K562 (cell line): ENCODE data around the gene RBBP5. TPM values are rescaled to one million over a fixed set of nuclear protein-coding genes. Genes with fewer than 3 reads are reported as not detected.

Experiments used
- ATAC-seq: fragments of 200-7000 bp; cut with Tn5 transposase; 3 replicates; pipeline ENCODE4 v1.9.1; 2020; ENCODE audit warnings: moderate library complexity
- BruUV-seq: library from RNA; stranded (reverse); fragments of 400-500 nt; replicated peaks from 2 replicates; lab custom pipeline; 2021; lab: Mats Ljungman, UMichigan
- CTCF ChIA-PET: fragments of 300-600 bp; formaldehyde crosslinking; extraction: SDS; loops from one replicate; lab custom pipeline; 2021; ENCODE audit warnings: low intra/inter-chr PET ratio; lab: Yijun Ruan, JAX
- POLR2A ChIA-PET: fragments of 300-600, 350-650 bp; sonication (Branson Sonifier 250); formaldehyde crosslinking; extraction: SDS; loops from one replicate; lab custom pipeline; 2021; ENCODE audit warnings: antibody characterized with exemption, inconsistent platforms; lab: Yijun Ruan, JAX
- DNase-seq, 4 experiments: peaks; one replicate each; pipeline versions ENCODE4 v3.0.0 to v3.0.0-alpha.2; 2011 to 2018; ENCODE audit warnings: low spot score in 3 of 4, mixed read lengths in 3 of 4; ENCODE audit errors: extremely low read depth in 1 of 4
- FAIRE-seq: peaks from 2 replicates; lab custom pipeline; 2011; peaks lifted over from hg19 to GRCh38; lab: Jason Lieb, UNC
- H2AFZ ChIP-seq: 2 replicates; pipeline ENCODE4 v1.6.0; 2011; ENCODE audit warnings: low read depth, low read length, control low read depth, inconsistent platforms
- H3K27ac ChIP-seq: fragments of 200-600 bp; 3 replicates; pipeline ENCODE4 v1.8.0; 2011; ENCODE audit warnings: low read depth, mild to moderate bottlenecking, control low read depth, inconsistent platforms, low read length, moderate library complexity, mixed read lengths; ENCODE audit errors: extremely low read depth
- H3K27me3 ChIP-seq, 2 experiments: fragments of 300-600 bp in 1 of 2; 2 replicates in 1 of 2; 3 replicates in 1 of 2; pipeline versions ENCODE4 v1.6.0 to v1.8.0; 2011; ENCODE audit warnings: inconsistent platforms in 2 of 2, low read length in 2 of 2, mild to moderate bottlenecking in 1 of 2, mixed read lengths in 1 of 2, moderate library complexity in 1 of 2; ENCODE audit not compliant: control insufficient read depth in 2 of 2, insufficient read depth in 2 of 2
- H3K36me3 ChIP-seq: fragments of 300-600 bp; 3 replicates; pipeline ENCODE4 v1.8.0; 2011; ENCODE audit warnings: mild to moderate bottlenecking, low read length, inconsistent platforms; ENCODE audit not compliant: control insufficient read depth, insufficient read depth
- H3K4me1 ChIP-seq, 2 experiments: fragments of 200-600 bp in 1 of 2; replicated peaks in 1 of 2; 2 replicates in 1 of 2; 3 replicates in 1 of 2; pipeline versions ENCODE4 v1.5.1 to v1.8.0; 2011; ENCODE audit warnings: inconsistent platforms in 2 of 2, low read length in 2 of 2, mild to moderate bottlenecking in 1 of 2, mixed read lengths in 1 of 2, moderate library complexity in 1 of 2; ENCODE audit not compliant: control insufficient read depth in 2 of 2, insufficient read depth in 2 of 2
- H3K4me2 ChIP-seq: 2 replicates; pipeline ENCODE4 v1.6.1; 2011; ENCODE audit warnings: low read length, control low read depth, inconsistent platforms, mixed read lengths; ENCODE audit not compliant: insufficient read depth
- H3K4me3 ChIP-seq: fragments of 200-600 bp; sonication (generic), shearing (Covaris generic); 2 replicates; pipeline ENCODE4 v1.5.1; 2016; ENCODE audit warnings: control low read depth, inconsistent platforms
- H3K79me2 ChIP-seq: fragments of 200-600 bp; 3 replicates; pipeline ENCODE4 v1.8.0; 2011; ENCODE audit warnings: low read length, inconsistent platforms; ENCODE audit not compliant: control insufficient read depth, insufficient read depth
- H3K9ac ChIP-seq, 2 experiments: 2 replicates each; pipeline versions ENCODE4 v1.6.0 to v1.6.1; 2011; ENCODE audit warnings: low read depth in 2 of 2, low read length in 2 of 2, control low read depth in 1 of 2, inconsistent platforms in 1 of 2, mild to moderate bottlenecking in 1 of 2, mixed read lengths in 1 of 2; ENCODE audit not compliant: insufficient read depth in 1 of 2
- H3K9me1 ChIP-seq: one replicate; pipeline ENCODE4 v1.6.0; 2011; ENCODE audit warnings: inconsistent platforms, mild to moderate bottlenecking, low read length, moderate library complexity; ENCODE audit not compliant: control insufficient read depth, insufficient read depth
- H3K9me3 ChIP-seq: replicated peaks from 2 replicates; pipeline ENCODE4 v1.5.1; 2011; ENCODE audit warnings: low read depth, low read length, inconsistent platforms; ENCODE audit not compliant: control insufficient read depth, insufficient read depth
- H4K20me1 ChIP-seq: replicated peaks from 2 replicates; pipeline ENCODE4 v1.6.1; 2011; ENCODE audit warnings: low read length, inconsistent platforms, mixed read lengths; ENCODE audit not compliant: control insufficient read depth, insufficient read depth
- ARID1B ChIP-seq: fragments of 450-650 bp; IDR thresholded peaks from 2 replicates; pipeline ENCODE4 v1.6.1; 2016; ENCODE audit warnings: antibody characterized with exemption, mild to moderate bottlenecking, inconsistent platforms
- BRF2 ChIP-seq: IDR thresholded peaks from 3 replicates; pipeline ENCODE4 v1.6.1; 2011; ENCODE audit warnings: borderline replicate concordance, mild to moderate bottlenecking; ENCODE audit not compliant: insufficient read length, insufficient read depth
- CTBP1 ChIP-seq: fragments of 450-650 bp; IDR thresholded peaks from 2 replicates; pipeline ENCODE4 v1.6.1; 2016; ENCODE audit warnings: borderline replicate concordance
- FOXP1 ChIP-seq: sonication (generic); formaldehyde crosslinking; IDR thresholded peaks from 2 replicates; pipeline ENCODE4 v1.8.0; 2022; ENCODE audit warnings: mild to moderate bottlenecking, missing genetic modification reagents
- JUND ChIP-seq, 2 experiments: IDR thresholded peaks; 2 replicates in 1 of 2; 3 replicates in 1 of 2; pipeline ENCODE4 v1.6.1; 2011; ENCODE audit warnings: borderline replicate concordance in 2 of 2, low read depth in 2 of 2, low read length in 2 of 2, improper control_type of control experiment in 1 of 2, missing biosample characterization in 1 of 2, missing genetic modification characterization in 1 of 2, missing genetic modification reagents in 1 of 2
- MLLT1 ChIP-seq, 2 experiments: fragments of 450-650 bp; IDR thresholded peaks; 2 replicates each; pipeline ENCODE4 v1.6.1; 2016
- SAFB ChIP-seq: fragments of 200-400 bp; formaldehyde crosslinking; IDR thresholded peaks from 2 replicates; pipeline ENCODE4 v1.6.1; 2017; ENCODE audit warnings: low read depth, low read length, borderline replicate concordance
- SP1 ChIP-seq: sonication (generic); formaldehyde crosslinking; IDR thresholded peaks from 2 replicates; pipeline ENCODE4 v1.8.1; 2022; ENCODE audit warnings: mild to moderate bottlenecking, missing genetic modification reagents
- SREBF2 ChIP-seq: sonication (generic); formaldehyde crosslinking; IDR thresholded peaks from 2 replicates; pipeline ENCODE4 v1.4.0; 2020; ENCODE audit warnings: mild to moderate bottlenecking, missing genetic modification reagents
- SRF ChIP-seq, 2 experiments: fragments of 250-450, 450-650 bp in 1 of 2; sonication (Bioruptor Pico) in 1 of 2; sonication (generic) in 1 of 2; formaldehyde crosslinking; IDR thresholded peaks; 2 replicates each; pipeline versions ENCODE4 v1.5.0 to v1.5.1; 2020 to 2022; ENCODE audit warnings: mild to moderate bottlenecking in 1 of 2, missing genetic modification reagents in 1 of 2
- TARDBP ChIP-seq: fragments of 450-650 bp; IDR thresholded peaks from 2 replicates; pipeline ENCODE4 v1.6.1; 2016
- ZBTB5 ChIP-seq: fragments of 450-650 bp; IDR thresholded peaks from 2 replicates; pipeline ENCODE4 v1.6.1; 2017; ENCODE audit warnings: antibody characterized with exemption
- ZKSCAN1 ChIP-seq: fragments of 150-350 bp; IDR thresholded peaks from 2 replicates; pipeline ENCODE4 v1.6.1; 2016; ENCODE audit warnings: low read depth, low read length
- ZNF3 ChIP-seq: fragments of 250-450 bp; sonication (Bioruptor Pico); IDR thresholded peaks from 2 replicates; pipeline ENCODE4 v1.5.0; 2021; ENCODE audit warnings: mild to moderate bottlenecking, moderate library complexity
- ZNF445 ChIP-seq: fragments of 250-450 bp; sonication (Bioruptor Pico); IDR thresholded peaks from 2 replicates; pipeline ENCODE4 v1.4.0; 2020; ENCODE audit warnings: low read depth, mild to moderate bottlenecking, moderate library complexity
- WGBS: fragments of 100-300 bp; shearing (Covaris generic); methylation state at CpG from one replicate; pipeline ENCODE4 v1.1.6; 2016; ENCODE audit warnings: low coverage, mixed read lengths; ENCODE audit not compliant: insufficient coverage; ENCODE audit errors: missing lambda C conversion rate; 5-methylcytosine and 5-hydroxymethylcytosine counted together
- in situ Hi-C: fragments of 300-500 bp; cut with MboI; formaldehyde crosslinking; loops from 4 replicates; pipeline ENCODE4 v1.15.0; 2018; ENCODE audit warnings: inconsistent platforms, mixed read lengths
- intact Hi-C: fragments of 100-400 bp; cut with micrococcal nuclease; formaldehyde crosslinking; loops from 2 replicates; pipeline ENCODE4 v1.14.2; 2022
- polyA plus RNA-seq, 8 experiments: library from polyadenylated mRNA; depleted of rRNA in 4 of 8; stranded (reverse) in 5 of 8; unstranded in 3 of 8; fragments of >200 nt; fragmentation: Nextera tagmentation in 2 of 8; fragmentation: Illumina TruSeq in 1 of 8; extraction: Ambion mirVana in 2 of 8; extraction: Trizol in 1 of 8; gene quantifications; 2 replicates each; pipeline versions ENCODE4 v1.2.1 to v1.2.3, GENCODE V29; 2011 to 2014; ENCODE audit warnings: inconsistent platforms in 1 of 8, missing spikeins in 1 of 8
- total RNA-seq, 7 experiments: library from RNA; depleted of rRNA in 6 of 7; stranded (reverse); fragments of >200 nt in 6 of 7; fragmentation: Illumina TruSeq in 2 of 7; extraction: Trizol in 2 of 7; gene quantifications; 2 replicates each; pipeline versions ENCODE4 v1.2.1 to v1.2.3, GENCODE V29; 2011 to 2021; ENCODE audit warnings: low replicate concordance in 1 of 7

The RBBP5 gene
- total and polyA plus RNA-seq, 9 of the 15 experiments (the other 6 are each of a cell fraction or from before 2014, with no cell fraction given): 17.2 to 37.4 (median 28.4) TPM

- CTCF ChIA-PET: interaction anchor here (0.6 to 1.0 kb wide), 3 partner anchors 114 to 166 kb away, joined by 3 to 4 read pairs (median 4); no protein-coding TSS in a partner anchor
- FAIRE-seq: no peak
- Histone ChIP-seq H3K9me1 (no peaks in the 10 kb centered on the region), H3K27me3 (no peaks in the 10 kb centered on the region), H2AFZ (no peak overlapping the region), H4K20me1 (no peaks in the 10 kb centered on the region), H3K79me2 (no peaks in the 10 kb centered on the region), H3K4me2 (peak overlapping the region; percentile 65), H3K4me1 (peaks cover 3 to 8% of the 10 kb centered on the region in 2 experiments; a peak in 3 of 5 replicates), H3K27ac (no peak overlapping the region), H3K9me3 (no peaks in the 10 kb centered on the region), H3K4me3 (no peak overlapping the region), H3K36me3 (peaks cover 4% of the 10 kb centered on the region; the same call in 2 of the 3 replicates), H3K9ac (no peak overlapping the region; a peak in 1 of 4 replicates)
- intact Hi-C loops: loop anchor here (5.0 kb wide), 3 partner anchors 55 to 155 kb away; no protein-coding TSS in a partner anchor
- POLR2A ChIA-PET: interaction anchor here (1.0 to 1.6 kb wide), 5 partner anchors 9 to 114 kb away, joined by 3 to 18 read pairs (median 10); partner anchors contain the start of gene RBBP5
- no TSS peak for BruUV-seq
- in situ Hi-C loops: no loop called here
- ATAC-seq: peak; percentile 65
- WGBS: 23% methylated on average over 2 of the region's 2 CpGs
- DNase-seq: peak in 2 of 4 experiments; percentile 43
- TF ChIP-seq ZNF445 (CRISPR knock-in tag) (no peak), FOXP1 (CRISPR knock-in tag) (0 out of 2 replicates have a peak, but pooled peaks have one; percentile 6), SP1 (0 out of 2 replicates have a peak, but pooled peaks have one; percentile 7), SRF (CRISPR knock-in tag; IDR thresholded peaks at IDR 0.05) (no peak), SREBF2 (CRISPR knock-in tag) (0 out of 2 replicates have a peak, but pooled peaks have one; percentile 23), ZBTB5 (no peak), ZKSCAN1 (no peak), ZNF3 (CRISPR knock-in tag) (no peak), MLLT1 (IDR thresholded peaks at IDR 0.05) (no peak), JUND (IDR thresholded peaks at IDR 0.05; ENCODE audit: borderline replicate concordance, low read depth, low read length) (no peak), JUND (tag; IDR thresholded peaks at IDR 0.05; ENCODE audit: borderline replicate concordance, low read depth, low read length) (peak; percentile 1; the same call in 1 of the 3 replicates), BRF2 (no peak), CTBP1 (peak; percentile 71; the same call in 1 of the 2 replicates), ARID1B (0 out of 2 replicates have a peak, but pooled peaks have one; percentile 6), TARDBP (no peak), SAFB (no peak)
These were observed 20.3 kb upstream of the RBBP5 start for GRCh38 chr1:205142102-205142469.
